D721Med (cell line): ENCODE measurements around the gene CNTN6.

Experiments
- DNase-seq: peaks from one replicate; pipeline ENCODE4 v3.0.0; 2011; ENCODE audit warnings: low spot score; ENCODE audit not compliant: insufficient read length
- FAIRE-seq: peaks from 2 replicates; lab custom pipeline; 2011; peaks lifted over from hg19 to GRCh38; lab: Jason Lieb, UNC
- TF ChIP-seq, protein P1 (sequence below): IDR thresholded peaks from 2 replicates; pipeline ENCODE4 v1.5.1; 2012; ENCODE audit warnings: mild to moderate bottlenecking, control low read depth; ENCODE audit not compliant: insufficient read depth; ENCODE audit errors: missing control alignments

CNTN6 gene

GRCh38 chr3:1448443-1448842, 355.6 kb downstream of the CNTN6 start:
- FAIRE-seq (no peak), DNase-seq (no peak)
- TF ChIP-seq, protein P1, sequence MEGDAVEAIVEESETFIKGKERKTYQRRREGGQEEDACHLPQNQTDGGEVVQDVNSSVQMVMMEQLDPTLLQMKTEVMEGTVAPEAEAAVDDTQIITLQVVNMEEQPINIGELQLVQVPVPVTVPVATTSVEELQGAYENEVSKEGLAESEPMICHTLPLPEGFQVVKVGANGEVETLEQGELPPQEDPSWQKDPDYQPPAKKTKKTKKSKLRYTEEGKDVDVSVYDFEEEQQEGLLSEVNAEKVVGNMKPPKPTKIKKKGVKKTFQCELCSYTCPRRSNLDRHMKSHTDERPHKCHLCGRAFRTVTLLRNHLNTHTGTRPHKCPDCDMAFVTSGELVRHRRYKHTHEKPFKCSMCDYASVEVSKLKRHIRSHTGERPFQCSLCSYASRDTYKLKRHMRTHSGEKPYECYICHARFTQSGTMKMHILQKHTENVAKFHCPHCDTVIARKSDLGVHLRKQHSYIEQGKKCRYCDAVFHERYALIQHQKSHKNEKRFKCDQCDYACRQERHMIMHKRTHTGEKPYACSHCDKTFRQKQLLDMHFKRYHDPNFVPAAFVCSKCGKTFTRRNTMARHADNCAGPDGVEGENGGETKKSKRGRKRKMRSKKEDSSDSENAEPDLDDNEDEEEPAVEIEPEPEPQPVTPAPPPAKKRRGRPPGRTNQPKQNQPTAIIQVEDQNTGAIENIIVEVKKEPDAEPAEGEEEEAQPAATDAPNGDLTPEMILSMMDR, result no peak
